ENCODE measurements around the gene UTS2R. TPM values are rescaled to one million over a fixed set of nuclear protein-coding genes. Genes with fewer than 3 reads are reported as not detected.
"Not testable (repeated sequence)": the region's sequence is repeated elsewhere in the genome, so short reads cannot be mapped to it uniquely, and the experiment has no call there.

Gene UTS2R
- total RNA-seq, 1 donor from 2014 or later, result not detected

DNA sequence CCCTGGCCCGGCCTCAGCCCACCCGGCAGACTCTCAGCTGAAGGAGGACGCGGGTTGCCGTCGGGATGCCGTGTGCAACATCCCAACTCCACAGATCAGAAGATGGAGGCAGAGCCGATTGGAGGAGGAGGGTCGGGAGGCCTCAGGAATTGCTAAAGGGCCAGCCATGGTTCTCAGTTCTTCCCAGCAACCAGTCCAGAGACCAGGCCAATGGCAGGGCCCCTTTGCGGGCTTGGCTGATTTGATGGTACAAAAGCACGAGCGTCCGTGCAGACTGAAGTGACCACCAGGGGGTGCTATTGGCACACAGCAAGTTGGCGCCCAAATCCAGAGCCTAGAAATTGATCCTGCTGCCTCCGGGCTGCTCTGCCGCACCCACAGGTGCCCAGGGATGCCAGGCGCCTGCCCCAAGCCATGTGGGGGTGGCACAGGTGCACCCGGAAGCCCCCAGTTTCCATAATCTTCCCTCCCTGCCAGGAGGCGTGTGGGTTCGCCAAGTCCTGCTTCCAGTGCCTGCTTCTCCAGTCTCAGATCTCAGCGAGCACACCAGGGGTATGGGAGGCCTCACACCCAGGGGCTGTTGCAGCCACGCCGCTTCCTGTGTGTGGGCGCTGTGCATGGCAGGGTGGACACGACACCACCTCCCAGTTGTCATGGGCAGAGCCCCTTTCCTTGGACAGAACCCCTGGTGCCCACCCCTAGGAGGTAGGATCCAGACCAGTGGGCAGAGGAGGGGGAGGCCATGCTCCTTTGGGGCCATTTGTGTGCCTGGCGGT is 19.7 kb upstream of the UTS2R start:
- Mint-ChIP-seq H3K27me3 (ENCODE audit: low read depth) (peaks cover 5% of the 10 kb centered on the region), H3K9me3 (no peaks in the 10 kb centered on the region), H3K4me3 (ENCODE audit: low read depth) (no peak overlapping the region), H3K27ac (no peak overlapping the region), H3K36me3 (ENCODE audit: low read depth) (no peaks in the 10 kb centered on the region), H3K4me1 (ENCODE audit: low read depth) (peaks cover 4% of the 10 kb centered on the region)
- DNase-seq (ENCODE audit: low spot score), result peak; percentile 73
- intact Hi-C loops (cut with micrococcal nuclease), result loop anchor here (1.0 to 10.0 kb wide), 4 partner anchors 62 to 423 kb away; partner anchors contain the start of genes HEXD and OGFOD3

DNA sequence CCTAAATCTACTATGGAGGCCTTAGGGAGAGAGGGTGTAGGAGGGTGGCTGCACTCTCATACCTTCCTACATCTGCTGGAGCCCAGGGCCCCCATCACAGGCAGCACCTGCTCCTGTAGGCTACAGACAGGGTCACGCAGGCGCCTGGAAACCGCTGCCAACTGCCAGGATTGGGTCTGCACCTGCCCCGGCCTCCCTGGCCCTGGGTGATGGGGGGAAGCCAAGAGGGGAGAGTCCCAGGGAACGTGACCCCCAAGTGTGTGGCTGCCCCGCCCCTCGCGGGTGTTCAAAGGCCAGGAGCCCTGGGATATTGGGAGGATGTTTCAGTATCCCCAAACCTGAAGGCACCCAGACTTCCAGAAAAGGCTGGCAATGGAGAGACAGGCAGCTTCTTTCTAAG is 18.1 kb upstream of the UTS2R start:
- H3K4me1 Mint-ChIP-seq (ENCODE audit: low read depth), result peaks cover 8% of the 10 kb centered on the region
- no peak overlapping the region for H3K27ac Mint-ChIP-seq
- H3K27me3 Mint-ChIP-seq (ENCODE audit: low read depth), result peaks cover 9% of the 10 kb centered on the region
- intact Hi-C loops (cut with micrococcal nuclease), result loop anchor here (2.0 to 10.0 kb wide), 2 partner anchors 201 to 421 kb away; no protein-coding TSS in a partner anchor
- no peaks in the 10 kb centered on the region for H3K36me3 Mint-ChIP-seq (ENCODE audit: low read depth)
- H3K9me3 Mint-ChIP-seq, result no peaks in the 10 kb centered on the region
- no peak overlapping the region for H3K4me3 Mint-ChIP-seq (ENCODE audit: low read depth)
- DNase-seq (ENCODE audit: low spot score), result no peak

- intact Hi-C loops (cut with micrococcal nuclease), result loop anchor here (10.0 kb wide), 1 partner anchor 420 kb away; no protein-coding TSS in a partner anchor
- H3K27me3 Mint-ChIP-seq (ENCODE audit: low read depth), result peaks cover 11% of the 10 kb centered on the region
- no peak overlapping the region for H3K4me3 Mint-ChIP-seq (ENCODE audit: low read depth)
- no peaks in the 10 kb centered on the region for H3K9me3 Mint-ChIP-seq
- H3K4me1 Mint-ChIP-seq (ENCODE audit: low read depth), result peaks cover 11% of the 10 kb centered on the region
- no peaks in the 10 kb centered on the region for H3K36me3 Mint-ChIP-seq (ENCODE audit: low read depth)
- H3K27ac Mint-ChIP-seq, result no peak overlapping the region
- DNase-seq (ENCODE audit: low spot score), result no peak
Observed at GRCh38 chr17:82354804-82355308, 16.7 kb upstream of the UTS2R start.

DNA sequence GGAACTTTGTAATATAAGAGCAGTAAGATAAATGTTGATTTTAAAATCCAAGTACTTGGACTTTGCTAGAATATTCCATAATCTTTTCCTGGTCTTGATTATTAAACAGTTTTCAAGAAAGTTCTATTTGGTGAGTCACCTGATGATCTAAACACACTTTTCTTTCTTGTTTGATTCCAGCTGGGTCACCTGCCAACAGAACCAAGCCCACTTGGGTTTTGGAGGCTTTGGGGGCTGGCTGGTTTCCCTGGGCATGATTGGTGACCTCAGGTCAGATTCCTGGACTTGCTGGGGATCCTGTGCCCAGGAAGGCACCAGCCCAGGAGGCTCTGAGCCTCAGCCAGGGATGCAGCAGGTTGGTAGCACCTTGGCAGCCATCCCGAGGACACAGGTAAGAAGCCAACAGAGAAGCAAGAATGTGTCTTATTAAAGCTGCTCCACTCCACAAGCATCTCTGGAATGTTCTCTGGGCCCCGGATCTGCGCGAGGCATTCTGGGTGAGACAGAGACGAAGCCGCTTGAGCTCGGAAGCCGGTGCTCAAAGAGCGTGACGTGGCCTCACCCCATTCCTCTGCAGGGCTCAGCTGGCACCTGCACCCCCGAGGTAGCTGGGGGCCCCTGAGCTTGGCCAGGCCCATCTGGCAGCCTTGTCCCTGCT is 15.7 kb upstream of the UTS2R start:
- Mint-ChIP-seq H3K9me3 (no peaks in the 10 kb centered on the region), H3K36me3 (ENCODE audit: low read depth) (no peaks in the 10 kb centered on the region), H3K4me3 (ENCODE audit: low read depth) (no peak overlapping the region), H3K27me3 (ENCODE audit: low read depth) (peaks cover 11% of the 10 kb centered on the region), H3K27ac (no peak overlapping the region), H3K4me1 (ENCODE audit: low read depth) (peaks cover 11% of the 10 kb centered on the region)
- intact Hi-C loops (cut with micrococcal nuclease), result loop anchor here (10.0 kb wide), 1 partner anchor 419 kb away; no protein-coding TSS in a partner anchor
- DNase-seq (ENCODE audit: low spot score), result no peak

- intact Hi-C loops (cut with micrococcal nuclease), result loop anchor here (10.0 kb wide), 1 partner anchor 418 kb away; no protein-coding TSS in a partner anchor
- H3K4me1 Mint-ChIP-seq (ENCODE audit: low read depth), result peaks cover 9% of the 10 kb centered on the region
- no peak overlapping the region for H3K4me3 Mint-ChIP-seq (ENCODE audit: low read depth)
- DNase-seq (ENCODE audit: low spot score), result no peak
- H3K9me3 Mint-ChIP-seq, result no peaks in the 10 kb centered on the region
- H3K36me3 Mint-ChIP-seq (ENCODE audit: low read depth), result no peaks in the 10 kb centered on the region
- H3K27ac Mint-ChIP-seq, result no peak overlapping the region
- H3K27me3 Mint-ChIP-seq (ENCODE audit: low read depth), result peaks cover 11% of the 10 kb centered on the region
Observed at GRCh38 chr17:82356845-82357355, 14.7 kb upstream of the UTS2R start.

DNA sequence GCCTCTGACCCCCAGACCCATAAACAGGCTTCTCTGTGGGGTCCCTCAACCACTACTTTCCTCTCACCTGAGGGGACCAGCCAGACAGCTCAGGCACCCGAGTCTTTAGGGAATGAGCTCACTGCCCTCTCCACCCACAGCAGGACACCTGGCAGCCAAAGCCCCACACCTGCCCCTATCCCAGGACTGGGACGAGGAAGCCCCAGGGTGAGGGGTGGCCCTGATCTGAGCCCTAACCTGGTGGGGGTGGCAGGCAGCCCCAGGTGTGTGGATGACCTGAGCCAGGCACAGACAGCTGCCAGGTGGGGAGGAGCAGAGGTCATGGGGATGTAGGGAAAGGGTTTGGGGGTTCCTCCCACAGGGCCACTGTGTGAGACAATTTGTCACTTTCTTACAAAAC is 14.2 kb upstream of the UTS2R start:
- Mint-ChIP-seq H3K9me3 (no peaks in the 10 kb centered on the region), H3K4me1 (ENCODE audit: low read depth) (peaks cover 7% of the 10 kb centered on the region), H3K36me3 (ENCODE audit: low read depth) (no peaks in the 10 kb centered on the region), H3K27ac (no peak overlapping the region), H3K4me3 (ENCODE audit: low read depth) (no peak overlapping the region), H3K27me3 (ENCODE audit: low read depth) (peaks cover 11% of the 10 kb centered on the region)
- intact Hi-C loops (cut with micrococcal nuclease), result loop anchor here (10.0 kb wide), 1 partner anchor 417 kb away; no protein-coding TSS in a partner anchor
- no peak for DNase-seq (ENCODE audit: low spot score)

GRCh38 chr17:82358465-82359350 is 12.9 kb upstream of the UTS2R start, which contains the start of gene TEX19:
Gene TEX19, plus strand, starts transcription at chr17:82359247. Its CDS starts 2,904 bp downstream, at chr17:82362151.
- DNase-seq (ENCODE audit: low spot score), result no peak
- intact Hi-C loops (cut with micrococcal nuclease), result loop anchor here (10.0 kb wide), 1 partner anchor 416 kb away; no protein-coding TSS in a partner anchor
- no peak within 1 kb of the TSS for H3K4me3 Mint-ChIP-seq (ENCODE audit: low read depth)
- H3K4me1 Mint-ChIP-seq (ENCODE audit: low read depth), result peaks cover 7% of the 10 kb centered on the region
- no peaks in the 10 kb centered on the region for H3K36me3 Mint-ChIP-seq (ENCODE audit: low read depth)
- no peaks in the 10 kb centered on the region for H3K9me3 Mint-ChIP-seq
- peak within 1 kb of the TSS; percentile 7 for H3K27ac Mint-ChIP-seq
- peaks cover 14% of the 10 kb centered on the region for H3K27me3 Mint-ChIP-seq (ENCODE audit: low read depth)

GRCh38 chr17:82359451-82360074 is 12.0 kb upstream of the UTS2R start:
- not testable (repeated sequence) for H3K4me1 Mint-ChIP-seq (ENCODE audit: low read depth); H3K27ac Mint-ChIP-seq; H3K36me3 Mint-ChIP-seq (ENCODE audit: low read depth); H3K4me3 Mint-ChIP-seq (ENCODE audit: low read depth); H3K9me3 Mint-ChIP-seq; DNase-seq (ENCODE audit: low spot score)
- intact Hi-C loops (cut with micrococcal nuclease), result loop anchor here (10.0 kb wide), 1 partner anchor 415 kb away; no protein-coding TSS in a partner anchor
- H3K27me3 Mint-ChIP-seq (ENCODE audit: low read depth), result peaks cover 14% of the 10 kb centered on the region

DNA sequence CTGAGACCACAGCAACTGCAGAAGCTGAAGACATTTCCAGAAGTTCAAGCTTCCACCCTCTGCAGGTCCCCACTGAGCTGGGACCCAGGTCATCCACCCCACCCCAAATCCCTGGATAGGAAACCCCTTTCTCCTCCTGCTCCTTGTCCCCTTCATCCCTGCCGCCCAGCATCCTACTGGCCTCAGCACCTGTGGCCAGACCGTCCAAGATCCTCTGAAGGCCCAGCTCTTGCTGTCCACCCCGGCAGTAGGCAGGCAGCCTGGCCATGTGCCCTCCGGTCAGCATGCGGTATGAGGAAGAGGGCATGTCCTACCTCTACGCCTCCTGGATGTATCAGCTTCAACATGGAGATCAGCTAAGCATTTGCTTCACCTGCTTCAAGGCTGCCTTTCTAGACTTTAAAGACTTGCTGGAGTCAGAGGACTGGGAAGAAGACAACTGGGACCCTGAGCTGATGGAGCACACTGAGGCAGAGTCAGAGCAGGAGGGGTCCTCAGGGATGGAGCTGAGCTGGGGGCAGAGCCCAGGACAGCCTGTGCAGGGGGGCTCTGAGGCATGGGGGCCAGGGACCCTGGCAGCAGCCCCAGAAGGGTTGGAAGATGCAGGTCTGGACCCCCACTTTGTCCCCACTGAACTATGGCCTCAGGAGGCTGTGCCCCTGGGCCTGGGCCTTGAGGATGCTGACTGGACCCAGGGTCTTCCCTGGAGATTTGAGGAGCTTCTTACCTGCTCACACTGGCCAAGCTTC is 9.5 kb upstream of the UTS2R start:
- no peak overlapping the region for H3K4me3 Mint-ChIP-seq (ENCODE audit: low read depth)
- H3K36me3 Mint-ChIP-seq (ENCODE audit: low read depth), result no peaks in the 10 kb centered on the region
- H3K4me1 Mint-ChIP-seq (ENCODE audit: low read depth), result peaks cover 7% of the 10 kb centered on the region
- peaks cover 18% of the 10 kb centered on the region for H3K27me3 Mint-ChIP-seq (ENCODE audit: low read depth)
- no peak overlapping the region for H3K27ac Mint-ChIP-seq
- no peak for DNase-seq (ENCODE audit: low spot score)
- no peaks in the 10 kb centered on the region for H3K9me3 Mint-ChIP-seq
- intact Hi-C loops (cut with micrococcal nuclease), result no loop called here

GRCh38 chr17:82365606-82366295 is 5.8 kb upstream of the UTS2R start:
- Mint-ChIP-seq H3K9me3 (no peaks in the 10 kb centered on the region), H3K4me1 (ENCODE audit: low read depth) (peaks cover 7% of the 10 kb centered on the region), H3K4me3 (ENCODE audit: low read depth) (no peak overlapping the region), H3K36me3 (ENCODE audit: low read depth) (no peaks in the 10 kb centered on the region), H3K27ac (no peak overlapping the region), H3K27me3 (ENCODE audit: low read depth) (peaks cover 27% of the 10 kb centered on the region)
- intact Hi-C loops (cut with micrococcal nuclease), result no loop called here
- no peak for DNase-seq (ENCODE audit: low spot score)

GRCh38 chr17:82366749-82367148 is 4.8 kb upstream of the UTS2R start:
- Mint-ChIP-seq H3K36me3 (ENCODE audit: low read depth) (no peaks in the 10 kb centered on the region), H3K27me3 (ENCODE audit: low read depth) (peaks cover 32% of the 10 kb centered on the region), H3K4me3 (ENCODE audit: low read depth) (no peak overlapping the region), H3K9me3 (no peaks in the 10 kb centered on the region), H3K4me1 (ENCODE audit: low read depth) (peaks cover 12% of the 10 kb centered on the region), H3K27ac (no peak overlapping the region)
- intact Hi-C loops (cut with micrococcal nuclease), result no loop called here
- no peak for DNase-seq (ENCODE audit: low spot score)
